SK-N-SH treated with all-trans-retinoic acid at 6 μM for 48 hours (cell line): ENCODE data around the gene ITPA.

Experiments used
- ATAC-seq: fragments of 200-7000 bp; cut with Tn5 transposase; 3 replicates; pipeline ENCODE4 v1.9.1; 2020; ENCODE audit warnings: mild to moderate bottlenecking, moderate library complexity
- ARNTL ChIP-seq: fragments of 450-650 bp; formaldehyde crosslinking; IDR thresholded peaks from 2 replicates; pipeline ENCODE4 v1.5.0; 2020; ENCODE audit warnings: low read depth, mild to moderate bottlenecking, moderate library complexity, borderline replicate concordance
- CSDC2 ChIP-seq: fragments of 250-450 bp; sonication (Bioruptor Pico); IDR thresholded peaks from 2 replicates; pipeline ENCODE4 v1.5.0; 2020; ENCODE audit warnings: mild to moderate bottlenecking, moderate library complexity
- ESRRG ChIP-seq: fragments of 250-450 bp; sonication (Bioruptor Pico); IDR thresholded peaks from 2 replicates; pipeline ENCODE4 v1.6.1; 2021; ENCODE audit warnings: mild to moderate bottlenecking
- GLIS3 ChIP-seq: fragments of 250-450 bp; sonication (Bioruptor Pico); IDR thresholded peaks from 2 replicates; pipeline ENCODE4 v1.5.0; 2020; ENCODE audit warnings: mild to moderate bottlenecking, moderate library complexity
- ISL1 ChIP-seq: fragments of 250-450 bp; sonication (Bioruptor Pico); IDR thresholded peaks from 2 replicates; pipeline ENCODE4 v2.1.2; 2022; ENCODE audit warnings: mild to moderate bottlenecking, moderate library complexity
- OSR1 ChIP-seq: fragments of 250-450 bp; sonication (Bioruptor Pico); IDR thresholded peaks from 2 replicates; pipeline ENCODE4 v1.8.0; 2022; ENCODE audit warnings: moderate library complexity, mild to moderate bottlenecking, inconsistent platforms
- PATZ1 ChIP-seq: fragments of 250-450 bp; sonication (Bioruptor Pico); IDR thresholded peaks from 2 replicates; pipeline ENCODE4 v1.8.0; 2020; ENCODE audit warnings: mild to moderate bottlenecking, moderate library complexity, borderline replicate concordance
- PPARA ChIP-seq: fragments of 250-450 bp; sonication (Bioruptor Pico); IDR thresholded peaks from 2 replicates; pipeline ENCODE4 v1.5.0; 2020; ENCODE audit warnings: mild to moderate bottlenecking, borderline replicate concordance
- RARB ChIP-seq: fragments of 250-450 bp; sonication (Bioruptor Pico); IDR thresholded peaks from 2 replicates; pipeline ENCODE4 v1.8.0; 2021; ENCODE audit warnings: mild to moderate bottlenecking, moderate library complexity
- TCF4 ChIP-seq: fragments of 250-450 bp; sonication (Bioruptor Pico); IDR thresholded peaks from 2 replicates; pipeline ENCODE4 v1.8.0; 2021; ENCODE audit warnings: mild to moderate bottlenecking, moderate library complexity, borderline replicate concordance
- TOX ChIP-seq: fragments of 250-450 bp; sonication (Bioruptor Pico); IDR thresholded peaks from 2 replicates; pipeline ENCODE4 v1.8.0; 2021; ENCODE audit warnings: mild to moderate bottlenecking, moderate library complexity, borderline replicate concordance
- ZC3H10 ChIP-seq: fragments of 250-450 bp; sonication (Bioruptor Pico); IDR thresholded peaks from 2 replicates; pipeline ENCODE4 v1.5.1; 2021; ENCODE audit warnings: mild to moderate bottlenecking, moderate library complexity
- ZFP3 ChIP-seq: fragments of 250-450 bp; sonication (Bioruptor Pico); IDR thresholded peaks from 2 replicates; pipeline ENCODE4 v1.5.0; 2020; ENCODE audit warnings: mild to moderate bottlenecking, moderate library complexity
- ZNF70 ChIP-seq: fragments of 450-650 bp; formaldehyde crosslinking; IDR thresholded peaks from 2 replicates; pipeline ENCODE4 v1.5.0; 2020; ENCODE audit warnings: mild to moderate bottlenecking, moderate library complexity
- ZNF8 ChIP-seq: fragments of 450-650 bp; formaldehyde crosslinking; IDR thresholded peaks from 2 replicates; pipeline ENCODE4 v1.5.0; 2020; ENCODE audit warnings: mild to moderate bottlenecking, moderate library complexity
- TF ChIP-seq, protein P1 (sequence below): fragments of 250-450 bp; sonication (Bioruptor Pico); IDR thresholded peaks from 2 replicates; pipeline ENCODE4 v1.5.1; 2021; ENCODE audit warnings: mild to moderate bottlenecking, moderate library complexity
- TF ChIP-seq, protein P2 (sequence below): fragments of 250-450 bp; sonication (Bioruptor Pico); IDR thresholded peaks from 2 replicates; pipeline ENCODE4 v1.5.0; 2020; ENCODE audit warnings: mild to moderate bottlenecking, moderate library complexity
- TF ChIP-seq, protein P3 (sequence below): fragments of 250-450 bp; sonication (Bioruptor Pico); IDR thresholded peaks from 2 replicates; pipeline ENCODE4 v1.5.1; 2020; ENCODE audit warnings: low read depth, mild to moderate bottlenecking, moderate library complexity

The ITPA gene

GRCh38 chr20:3244613-3245012 lies 35.3 kb downstream of the ITPA start (continued):
- TF ChIP-seq ARNTL (CRISPR knock-in tag): no peak
- no peak for TF ChIP-seq OSR1

- no peak for TF ChIP-seq ISL1 (CRISPR knock-in tag)
- TF ChIP-seq ZFP3 (CRISPR knock-in tag): no peak
- no peak for TF ChIP-seq PATZ1 (CRISPR knock-in tag)
- TF ChIP-seq GLIS3 (CRISPR knock-in tag): no peak
- TF ChIP-seq, protein P1, sequence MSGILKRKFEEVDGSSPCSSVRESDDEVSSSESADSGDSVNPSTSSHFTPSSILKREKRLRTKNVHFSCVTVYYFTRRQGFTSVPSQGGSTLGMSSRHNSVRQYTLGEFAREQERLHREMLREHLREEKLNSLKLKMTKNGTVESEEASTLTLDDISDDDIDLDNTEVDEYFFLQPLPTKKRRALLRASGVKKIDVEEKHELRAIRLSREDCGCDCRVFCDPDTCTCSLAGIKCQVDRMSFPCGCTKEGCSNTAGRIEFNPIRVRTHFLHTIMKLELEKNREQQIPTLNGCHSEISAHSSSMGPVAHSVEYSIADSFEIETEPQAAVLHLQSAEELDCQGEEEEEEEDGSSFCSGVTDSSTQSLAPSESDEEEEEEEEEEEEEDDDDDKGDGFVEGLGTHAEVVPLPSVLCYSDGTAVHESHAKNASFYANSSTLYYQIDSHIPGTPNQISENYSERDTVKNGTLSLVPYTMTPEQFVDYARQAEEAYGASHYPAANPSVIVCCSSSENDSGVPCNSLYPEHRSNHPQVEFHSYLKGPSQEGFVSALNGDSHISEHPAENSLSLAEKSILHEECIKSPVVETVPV (CRISPR knock-in tag): no peak
- TF ChIP-seq ARNTL (CRISPR knock-in tag): no peak
- TF ChIP-seq ZNF8: no peak
- ATAC-seq: no peak
Observed at GRCh38 chr20:3245156-3245555, 35.9 kb downstream of the ITPA start.

GRCh38 chr20:3245711-3246110 lies 36.4 kb downstream of the ITPA start:
- no peak for ATAC-seq
- TF ChIP-seq OSR1 (no peak), PPARA (CRISPR knock-in tag) (no peak), GLIS3 (CRISPR knock-in tag) (no peak), ZC3H10 (no peak), RARB (CRISPR knock-in tag) (no peak), PATZ1 (CRISPR knock-in tag) (no peak), ZNF70 (CRISPR knock-in tag) (no peak), ISL1 (CRISPR knock-in tag) (no peak), ESRRG (CRISPR knock-in tag) (no peak), TOX (CRISPR knock-in tag) (no peak), ZFP3 (CRISPR knock-in tag) (no peak)
- TF ChIP-seq, protein P2, sequence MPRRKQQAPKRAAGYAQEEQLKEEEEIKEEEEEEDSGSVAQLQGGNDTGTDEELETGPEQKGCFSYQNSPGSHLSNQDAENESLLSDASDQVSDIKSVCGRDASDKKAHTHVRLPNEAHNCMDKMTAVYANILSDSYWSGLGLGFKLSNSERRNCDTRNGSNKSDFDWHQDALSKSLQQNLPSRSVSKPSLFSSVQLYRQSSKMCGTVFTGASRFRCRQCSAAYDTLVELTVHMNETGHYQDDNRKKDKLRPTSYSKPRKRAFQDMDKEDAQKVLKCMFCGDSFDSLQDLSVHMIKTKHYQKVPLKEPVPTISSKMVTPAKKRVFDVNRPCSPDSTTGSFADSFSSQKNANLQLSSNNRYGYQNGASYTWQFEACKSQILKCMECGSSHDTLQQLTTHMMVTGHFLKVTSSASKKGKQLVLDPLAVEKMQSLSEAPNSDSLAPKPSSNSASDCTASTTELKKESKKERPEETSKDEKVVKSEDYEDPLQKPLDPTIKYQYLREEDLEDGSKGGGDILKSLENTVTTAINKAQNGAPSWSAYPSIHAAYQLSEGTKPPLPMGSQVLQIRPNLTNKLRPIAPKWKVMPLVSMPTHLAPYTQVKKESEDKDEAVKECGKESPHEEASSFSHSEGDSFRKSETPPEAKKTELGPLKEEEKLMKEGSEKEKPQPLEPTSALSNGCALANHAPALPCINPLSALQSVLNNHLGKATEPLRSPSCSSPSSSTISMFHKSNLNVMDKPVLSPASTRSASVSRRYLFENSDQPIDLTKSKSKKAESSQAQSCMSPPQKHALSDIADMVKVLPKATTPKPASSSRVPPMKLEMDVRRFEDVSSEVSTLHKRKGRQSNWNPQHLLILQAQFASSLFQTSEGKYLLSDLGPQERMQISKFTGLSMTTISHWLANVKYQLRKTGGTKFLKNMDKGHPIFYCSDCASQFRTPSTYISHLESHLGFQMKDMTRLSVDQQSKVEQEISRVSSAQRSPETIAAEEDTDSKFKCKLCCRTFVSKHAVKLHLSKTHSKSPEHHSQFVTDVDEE (CRISPR knock-in tag): no peak

DNA sequence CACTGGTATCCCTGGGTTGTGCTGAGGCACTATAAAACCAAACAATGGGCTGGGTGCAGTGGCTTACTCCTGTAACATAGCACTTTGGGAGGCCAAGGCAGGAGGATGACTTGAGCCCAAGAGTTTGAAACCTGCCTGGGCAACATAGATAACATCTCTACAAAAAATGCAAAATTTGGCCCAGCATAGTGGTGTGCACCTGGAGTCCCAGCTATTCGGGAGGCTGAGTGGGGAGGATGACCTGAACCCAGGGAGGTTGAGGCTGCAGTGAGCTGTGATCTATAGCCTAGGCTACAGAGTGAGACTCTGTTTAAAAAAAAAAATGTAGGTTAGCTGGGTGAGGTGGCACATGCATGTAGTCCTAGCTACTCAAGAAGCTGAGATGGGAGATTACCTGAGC lies 37.4 kb downstream of the ITPA start:
- no peak for ATAC-seq
- no peak for TF ChIP-seq PPARA (CRISPR knock-in tag)
- TF ChIP-seq PATZ1 (CRISPR knock-in tag): no peak
- TF ChIP-seq ZC3H10: no peak
- TF ChIP-seq, protein P3, sequence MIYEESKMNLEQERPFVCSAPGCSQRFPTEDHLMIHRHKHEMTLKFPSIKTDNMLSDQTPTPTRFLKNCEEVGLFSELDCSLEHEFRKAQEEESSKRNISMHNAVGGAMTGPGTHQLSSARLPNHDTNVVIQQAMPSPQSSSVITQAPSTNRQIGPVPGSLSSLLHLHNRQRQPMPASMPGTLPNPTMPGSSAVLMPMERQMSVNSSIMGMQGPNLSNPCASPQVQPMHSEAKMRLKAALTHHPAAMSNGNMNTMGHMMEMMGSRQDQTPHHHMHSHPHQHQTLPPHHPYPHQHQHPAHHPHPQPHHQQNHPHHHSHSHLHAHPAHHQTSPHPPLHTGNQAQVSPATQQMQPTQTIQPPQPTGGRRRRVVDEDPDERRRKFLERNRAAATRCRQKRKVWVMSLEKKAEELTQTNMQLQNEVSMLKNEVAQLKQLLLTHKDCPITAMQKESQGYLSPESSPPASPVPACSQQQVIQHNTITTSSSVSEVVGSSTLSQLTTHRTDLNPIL (CRISPR knock-in tag): no peak
- TF ChIP-seq TOX (CRISPR knock-in tag): no peak
- no peak for TF ChIP-seq TCF4 (CRISPR knock-in tag)
- no peak for TF ChIP-seq RARB (CRISPR knock-in tag)
- no peak for TF ChIP-seq CSDC2 (CRISPR knock-in tag)
- TF ChIP-seq, all 23 proteins: peak for 0
